Measurements from ENCODE around the gene KRTAP16-1.

The KRTAP16-1 gene

GRCh38 chr17:41328207-41328606 is 19.1 kb upstream of the KRTAP16-1 start:
- DNase-seq, result no peak

- no peak for DNase-seq
Observed at GRCh38 chr17:41327411-41328120, 18.5 kb upstream of the KRTAP16-1 start.

GRCh38 chr17:41326173-41327145 is 17.4 kb upstream of the KRTAP16-1 start:
- DNase-seq, result no peak

GRCh38 chr17:41325611-41326010 is 16.5 kb upstream of the KRTAP16-1 start:
- DNase-seq, result no peak

- no peak for DNase-seq
Observed at GRCh38 chr17:41325126-41325525, 16.0 kb upstream of the KRTAP16-1 start.

GRCh38 chr17:41324180-41325075 is 15.3 kb upstream of the KRTAP16-1 start:
- DNase-seq, result no peak

- DNase-seq, result no peak
Observed at GRCh38 chr17:41322903-41323895, 14.1 kb upstream of the KRTAP16-1 start.

- no peak for DNase-seq
Observed at GRCh38 chr17:41322094-41322902, 13.2 kb upstream of the KRTAP16-1 start.

GRCh38 chr17:41318231-41318630 is 9.1 kb upstream of the KRTAP16-1 start:
- no peak for DNase-seq

GRCh38 chr17:41315814-41316445 is 6.8 kb upstream of the KRTAP16-1 start:
- DNase-seq, result no peak

GRCh38 chr17:41315204-41315794 is 6.2 kb upstream of the KRTAP16-1 start, which contains the start of gene KRTAP17-1:
TSS of gene KRTAP17-1 (minus strand) at chr17:41315710. CDS start at chr17:41315650, 60 bp downstream.
- DNase-seq, result no peak

GRCh38 chr17:41311111-41311510 is 2.0 kb upstream of the KRTAP16-1 start:
- DNase-seq, result no peak

- no peak for DNase-seq
Observed at GRCh38 chr17:41308251-41308917, 725 bp downstream of the KRTAP16-1 start.

GRCh38 chr17:41307647-41308046 is 1.5 kb downstream of the KRTAP16-1 start:
- no peak for DNase-seq

GRCh38 chr17:41304091-41304490 is 5.0 kb downstream of the KRTAP16-1 start:
- DNase-seq, result no peak

GRCh38 chr17:41302981-41303380 is 6.1 kb downstream of the KRTAP16-1 start:
- no peak for DNase-seq

GRCh38 chr17:41301916-41302901 is 6.9 kb downstream of the KRTAP16-1 start, which contains the start of gene KRTAP29-1:
TSS of gene KRTAP29-1 (minus strand) at chr17:41302851. CDS start at chr17:41302851, 0 bp downstream.
- DNase-seq, result no peak

Data from NCI-H187 treated with DMSO at 0.1 percent for 48 hours (cell line).